DOHH2 (cell line): ENCODE results near the gene CLDN3.

Experiments used
- H3F3A ChIP-seq: fragments of 200-600 bp; sonication (generic), shearing (Covaris generic); 2 replicates; pipeline ENCODE4 v1.6.0; 2016; ENCODE audit warnings: antibody characterized with exemption, mild to moderate bottlenecking; ENCODE audit not compliant: control insufficient read depth, insufficient read depth
- H3K27ac ChIP-seq: fragments of 200-600 bp; sonication (generic); 2 replicates; pipeline ENCODE4 v1.5.1; 2014; ENCODE audit warnings: low read depth, mild to moderate bottlenecking, low read length, moderate library complexity
- H3K27me3 ChIP-seq: fragments of 200-600 bp; sonication (generic); 2 replicates; pipeline ENCODE4 v1.6.1; 2014; ENCODE audit warnings: mild to moderate bottlenecking, low read length, mixed read lengths; ENCODE audit not compliant: control insufficient read depth
- H3K36me3 ChIP-seq: fragments of 200-600 bp; sonication (generic); 2 replicates; pipeline ENCODE4 v1.6.1; 2014; ENCODE audit warnings: mild to moderate bottlenecking, low read length, moderate library complexity, mixed read lengths; ENCODE audit not compliant: control insufficient read depth
- H3K4me1 ChIP-seq: fragments of 200-600 bp; sonication (generic); 2 replicates; pipeline ENCODE4 v1.6.1; 2014; ENCODE audit warnings: mild to moderate bottlenecking, low read length, mixed read lengths; ENCODE audit not compliant: control insufficient read depth
- H3K4me2 ChIP-seq: fragments of 200-600 bp; sonication (generic); 2 replicates; pipeline ENCODE4 v1.6.0; 2014; ENCODE audit warnings: mild to moderate bottlenecking, low read length, moderate library complexity
- H3K4me3 ChIP-seq: fragments of 200-600 bp; sonication (generic); 2 replicates; pipeline ENCODE4 v1.5.1; 2014; ENCODE audit warnings: mild to moderate bottlenecking, low read length, mixed read lengths
- H3K79me2 ChIP-seq: fragments of 200-600 bp; sonication (generic); 2 replicates; pipeline ENCODE4 v1.6.1; 2014; ENCODE audit warnings: mild to moderate bottlenecking, low read length, mixed read lengths; ENCODE audit not compliant: control insufficient read depth
- H3K9me2 ChIP-seq: fragments of 200-600 bp; sonication (generic); replicated peaks from 2 replicates; pipeline ENCODE4 v1.6.1; 2014; ENCODE audit warnings: mild to moderate bottlenecking, low read length, mixed read lengths; ENCODE audit not compliant: control insufficient read depth
- H3K9me3 ChIP-seq: fragments of 200-600 bp; sonication (generic); 2 replicates; pipeline ENCODE4 v1.6.1; 2014; ENCODE audit warnings: antibody characterized with exemption, low read length, mixed read lengths; ENCODE audit not compliant: control insufficient read depth, insufficient read depth
- H4K20me1 ChIP-seq: fragments of 200-600 bp; sonication (generic); 2 replicates; pipeline ENCODE4 v1.6.0; 2014; ENCODE audit warnings: low read depth, mild to moderate bottlenecking, antibody characterized with exemption, low read length, moderate library complexity; ENCODE audit not compliant: control insufficient read depth, insufficient read depth
- EZH2phosphoT487 ChIP-seq: fragments of 200-600 bp; sonication (generic); IDR thresholded peaks from 2 replicates; pipeline ENCODE4 v1.6.1; 2017; ENCODE audit warnings: borderline replicate concordance, mild to moderate bottlenecking, antibody characterized with exemption, low read length, moderate library complexity, mixed read lengths
- TF ChIP-seq, protein P1 (sequence below): fragments of 200-600 bp; sonication (generic); IDR thresholded peaks from one replicate; pipeline ENCODE4 v1.5.1; 2014; ENCODE audit warnings: antibody characterized with exemption, mild to moderate bottlenecking, low read depth, low read length; ENCODE audit not compliant: poor library complexity, severe bottlenecking

Gene CLDN3

DNA sequence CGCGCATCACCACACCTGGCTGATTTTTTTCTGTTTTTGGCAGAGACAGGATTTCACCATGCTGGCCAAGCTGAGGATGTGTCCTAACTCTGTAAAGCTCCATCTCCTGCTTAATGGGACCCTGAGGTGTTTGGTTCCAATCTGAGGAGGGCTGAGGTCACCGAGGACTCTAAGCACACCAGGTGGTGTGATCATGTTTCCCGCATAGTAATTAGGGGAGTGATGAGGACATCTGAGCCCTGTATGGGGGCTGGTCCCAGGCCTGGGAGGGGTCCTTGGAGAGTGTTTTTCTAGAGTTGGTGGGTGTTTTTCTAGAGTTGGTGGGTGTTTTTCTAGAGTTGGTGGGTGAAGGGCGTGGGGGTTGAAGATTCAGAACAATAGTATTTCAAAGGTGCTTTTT lies 28.5 kb downstream of the CLDN3 start:
- no peaks in the 10 kb centered on the region for H3K27me3 ChIP-seq
- no peak overlapping the region for H3K4me3 ChIP-seq
- H3K79me2 ChIP-seq = peaks cover 24% of the 10 kb centered on the region
- no peak overlapping the region for H3K27ac ChIP-seq
- H3K4me2 ChIP-seq = no peak overlapping the region
- H3K36me3 ChIP-seq = peaks cover 16% of the 10 kb centered on the region
- peaks cover 18% of the 10 kb centered on the region for H3K4me1 ChIP-seq
- H4K20me1 ChIP-seq = peaks cover 6% of the 10 kb centered on the region
- TF ChIP-seq, protein P1, sequence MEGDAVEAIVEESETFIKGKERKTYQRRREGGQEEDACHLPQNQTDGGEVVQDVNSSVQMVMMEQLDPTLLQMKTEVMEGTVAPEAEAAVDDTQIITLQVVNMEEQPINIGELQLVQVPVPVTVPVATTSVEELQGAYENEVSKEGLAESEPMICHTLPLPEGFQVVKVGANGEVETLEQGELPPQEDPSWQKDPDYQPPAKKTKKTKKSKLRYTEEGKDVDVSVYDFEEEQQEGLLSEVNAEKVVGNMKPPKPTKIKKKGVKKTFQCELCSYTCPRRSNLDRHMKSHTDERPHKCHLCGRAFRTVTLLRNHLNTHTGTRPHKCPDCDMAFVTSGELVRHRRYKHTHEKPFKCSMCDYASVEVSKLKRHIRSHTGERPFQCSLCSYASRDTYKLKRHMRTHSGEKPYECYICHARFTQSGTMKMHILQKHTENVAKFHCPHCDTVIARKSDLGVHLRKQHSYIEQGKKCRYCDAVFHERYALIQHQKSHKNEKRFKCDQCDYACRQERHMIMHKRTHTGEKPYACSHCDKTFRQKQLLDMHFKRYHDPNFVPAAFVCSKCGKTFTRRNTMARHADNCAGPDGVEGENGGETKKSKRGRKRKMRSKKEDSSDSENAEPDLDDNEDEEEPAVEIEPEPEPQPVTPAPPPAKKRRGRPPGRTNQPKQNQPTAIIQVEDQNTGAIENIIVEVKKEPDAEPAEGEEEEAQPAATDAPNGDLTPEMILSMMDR = no peak
- no peak for TF ChIP-seq EZH2phosphoT487
- peaks cover 3% of the 10 kb centered on the region for H3F3A ChIP-seq
- H3K9me3 ChIP-seq = no peaks in the 10 kb centered on the region
- H3K9me2 ChIP-seq = no peaks in the 10 kb centered on the region

DNA sequence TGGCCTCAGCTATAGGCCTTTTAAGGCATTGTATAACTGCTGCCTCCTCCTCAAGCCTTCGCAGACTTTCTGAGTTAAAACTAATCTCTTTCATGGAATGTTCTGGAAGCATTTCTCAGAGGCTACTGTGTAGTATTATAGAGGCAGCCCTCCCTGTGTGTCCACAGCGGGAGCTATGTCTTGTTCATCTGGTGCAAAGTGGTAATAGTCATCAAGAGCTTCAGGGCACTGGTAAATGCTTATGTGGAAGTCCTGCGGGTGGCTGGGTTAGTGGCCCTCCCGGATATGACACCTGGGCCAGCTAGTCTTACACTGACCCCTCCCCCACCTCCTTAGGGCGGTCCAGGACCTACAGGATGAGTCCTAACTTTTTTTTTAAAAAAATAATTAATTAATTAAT lies 29.3 kb downstream of the CLDN3 start:
- Histone ChIP-seq H3F3A (peaks cover 3% of the 10 kb centered on the region), H3K4me1 (peaks cover 18% of the 10 kb centered on the region), H3K27ac (no peak overlapping the region), H3K9me3 (no peaks in the 10 kb centered on the region), H3K4me3 (no peak overlapping the region), H3K4me2 (no peak overlapping the region), H4K20me1 (peaks cover 6% of the 10 kb centered on the region), H3K36me3 (peaks cover 22% of the 10 kb centered on the region), H3K27me3 (no peaks in the 10 kb centered on the region), H3K9me2 (no peaks in the 10 kb centered on the region), H3K79me2 (peaks cover 24% of the 10 kb centered on the region)
- TF ChIP-seq EZH2phosphoT487 = no peak
- TF ChIP-seq, protein P1 = no peak

DNA sequence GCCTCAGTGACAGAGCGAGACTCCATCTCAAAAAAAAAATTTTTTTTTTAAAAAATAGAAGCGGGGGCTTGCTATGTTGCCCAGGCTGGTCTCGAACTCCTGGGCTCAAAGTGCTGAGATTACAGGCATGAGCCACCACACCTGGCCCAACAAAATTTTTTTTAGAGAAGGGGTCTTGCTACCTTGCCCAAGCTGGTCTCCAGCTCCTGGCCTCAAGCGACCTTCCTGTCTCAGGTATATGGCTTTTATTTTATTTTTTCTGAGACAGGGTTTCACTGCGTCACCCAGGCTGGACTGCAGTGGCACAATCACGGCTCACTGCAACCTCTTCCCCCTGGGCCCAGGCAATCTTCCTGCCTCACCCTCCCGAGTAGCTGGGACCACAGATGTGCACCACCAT lies 29.9 kb downstream of the CLDN3 start:
- peaks cover 5% of the 10 kb centered on the region for H3F3A ChIP-seq
- H3K36me3 ChIP-seq = peaks cover 25% of the 10 kb centered on the region
- H3K4me1 ChIP-seq = peaks cover 19% of the 10 kb centered on the region
- H3K79me2 ChIP-seq = peaks cover 24% of the 10 kb centered on the region
- TF ChIP-seq, protein P1 = no peak
- no peak for TF ChIP-seq EZH2phosphoT487
- no peak overlapping the region for H3K4me3 ChIP-seq
- no peaks in the 10 kb centered on the region for H3K27me3 ChIP-seq
- H3K9me3 ChIP-seq = no peaks in the 10 kb centered on the region
- no peak overlapping the region for H3K27ac ChIP-seq
- no peak overlapping the region for H3K4me2 ChIP-seq
- no peaks in the 10 kb centered on the region for H3K9me2 ChIP-seq
- H4K20me1 ChIP-seq = peaks cover 6% of the 10 kb centered on the region

DNA sequence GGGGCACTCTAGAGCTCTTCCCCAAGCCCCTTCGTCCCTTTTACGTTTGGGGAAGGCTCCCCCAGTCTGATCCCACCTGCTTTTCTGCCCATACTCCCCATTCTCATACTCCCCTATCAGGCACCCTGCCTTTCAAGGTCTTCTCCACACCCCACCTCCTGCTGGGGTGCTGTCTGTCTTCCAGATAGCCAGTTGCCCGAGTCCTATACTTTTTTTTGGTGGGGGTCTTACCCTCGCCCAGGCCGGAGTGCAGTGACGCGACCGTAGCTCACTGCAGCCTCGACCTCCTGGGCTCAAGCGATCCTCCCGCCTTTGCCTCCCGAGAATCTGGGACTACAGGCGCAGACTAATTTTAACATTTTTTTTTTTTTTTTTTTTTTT lies 30.7 kb downstream of the CLDN3 start:
- H3K27ac ChIP-seq = peak overlapping the region; percentile 16; the same call in 1 of the 2 replicates
- H3K4me2 ChIP-seq = peak overlapping the region; percentile 83
- H3K36me3 ChIP-seq = peaks cover 29% of the 10 kb centered on the region
- peaks cover 27% of the 10 kb centered on the region for H3K4me1 ChIP-seq
- peak overlapping the region; percentile 82 for H3K4me3 ChIP-seq
- peaks cover 6% of the 10 kb centered on the region for H4K20me1 ChIP-seq
- H3K9me3 ChIP-seq = no peaks in the 10 kb centered on the region
- peaks cover 8% of the 10 kb centered on the region for H3F3A ChIP-seq
- no peaks in the 10 kb centered on the region for H3K27me3 ChIP-seq
- H3K9me2 ChIP-seq = no peaks in the 10 kb centered on the region
- TF ChIP-seq EZH2phosphoT487 = no peak
- TF ChIP-seq, protein P1 = no peak
- peaks cover 24% of the 10 kb centered on the region for H3K79me2 ChIP-seq
